GM23338 (cell line): ENCODE measurements around the gene ZBTB20. TPM values are rescaled to one million over a fixed set of nuclear protein-coding genes. Genes with fewer than 3 reads are reported as not detected.

Experiments
- ATAC-seq: fragments of 200-7000 bp; cut with Tn5 transposase; 3 replicates; pipeline ENCODE4 v1.9.1; 2020
- DNase-seq: peaks from one replicate; pipeline ENCODE4 v3.0.0-alpha.2; 2015; ENCODE audit warnings: low spot score
- H2AFZ ChIP-seq: fragments of 200-600 bp; sonication (generic); 2 replicates; pipeline ENCODE4 v1.8.0; 2016; ENCODE audit warnings: antibody characterized with exemption, mild to moderate bottlenecking, moderate library complexity
- H3F3A ChIP-seq: fragments of 200-600 bp; sonication (generic); replicated peaks from 2 replicates; pipeline ENCODE4 v1.8.0; 2017; ENCODE audit warnings: antibody characterized with exemption, mixed run types, low read depth
- H3K27ac ChIP-seq: fragments of 200-600 bp; sonication (generic); 2 replicates; pipeline ENCODE4 v1.6.1; 2016; ENCODE audit warnings: low read depth
- H3K27me3 ChIP-seq: fragments of 200-600 bp; sonication (generic); 2 replicates; pipeline ENCODE4 v1.8.0; 2016; ENCODE audit warnings: mild to moderate bottlenecking, mixed run types, moderate library complexity; ENCODE audit not compliant: insufficient read depth
- H3K36me3 ChIP-seq: fragments of 200-600 bp; sonication (generic); 2 replicates; pipeline ENCODE4 v1.8.0; 2016; ENCODE audit warnings: mild to moderate bottlenecking; ENCODE audit not compliant: insufficient read depth
- H3K4me1 ChIP-seq: fragments of 200-600 bp; sonication (generic); 2 replicates; pipeline ENCODE4 v1.8.0; 2016; ENCODE audit warnings: mild to moderate bottlenecking, moderate library complexity; ENCODE audit not compliant: insufficient read depth
- H3K4me2 ChIP-seq: fragments of 200-600 bp; sonication (generic); 2 replicates; pipeline ENCODE4 v1.7.1; 2017; ENCODE audit warnings: mixed run types
- H3K4me3 ChIP-seq: fragments of 200-600 bp; sonication (generic); 2 replicates; pipeline ENCODE4 v1.6.1; 2016; ENCODE audit warnings: mixed run types
- H3K79me2 ChIP-seq: fragments of 200-600 bp; sonication (generic); replicated peaks from 2 replicates; pipeline ENCODE4 v1.8.0; 2017; ENCODE audit warnings: mild to moderate bottlenecking; ENCODE audit not compliant: insufficient read depth
- H3K9me2 ChIP-seq: fragments of 200-600 bp; sonication (generic); 2 replicates; pipeline ENCODE4 v1.8.0; 2017; ENCODE audit not compliant: insufficient read depth
- H4K20me1 ChIP-seq: fragments of 200-600 bp; sonication (generic); replicated peaks from 2 replicates; pipeline ENCODE4 v1.8.0; 2017; ENCODE audit warnings: mild to moderate bottlenecking; ENCODE audit not compliant: insufficient read depth
- H3K27ac Mint-ChIP-seq: 2 replicates; pipeline ENCODE4 v1.8.0; 2020; ENCODE audit warnings: inconsistent platforms, mild to moderate bottlenecking, moderate library complexity, mixed read lengths
- H3K27me3 Mint-ChIP-seq: 3 replicates; pipeline ENCODE4 v1.8.0; 2022; ENCODE audit warnings: low read depth, mild to moderate bottlenecking, moderate library complexity, mixed read lengths, inconsistent platforms; ENCODE audit not compliant: insufficient read depth, poor library complexity
- H3K36me3 Mint-ChIP-seq: 3 replicates; pipeline ENCODE4 v1.8.0; 2021; ENCODE audit warnings: low read depth, mild to moderate bottlenecking, inconsistent platforms, moderate library complexity, mixed read lengths
- H3K4me1 Mint-ChIP-seq: 3 replicates; pipeline ENCODE4 v1.8.0; 2020; ENCODE audit warnings: mild to moderate bottlenecking, inconsistent platforms, mixed read lengths
- H3K4me3 Mint-ChIP-seq: 3 replicates; pipeline ENCODE4 v1.8.0; 2021; ENCODE audit warnings: moderate library complexity, mild to moderate bottlenecking, inconsistent platforms, mixed read lengths
- H3K9me3 Mint-ChIP-seq: 3 replicates; pipeline ENCODE4 v1.8.0; 2020; ENCODE audit warnings: moderate library complexity, mild to moderate bottlenecking, inconsistent platforms, mixed read lengths
- CREB1 ChIP-seq: fragments of 250-450 bp; sonication (Bioruptor Pico); IDR thresholded peaks from 2 replicates; pipeline ENCODE4 v1.5.0; 2020; ENCODE audit warnings: low read depth, mild to moderate bottlenecking, moderate library complexity
- CTCF ChIP-seq, 2 experiments: fragments of 200-600 bp in 1 of 2; sonication (generic) in 1 of 2; conservative IDR thresholded peaks; 2 replicates each; pipeline versions ENCODE4 v1.5.1 to v1.6.1; 2016 to 2017; ENCODE audit warnings: antibody characterized with exemption in 2 of 2, low read depth in 2 of 2, mild to moderate bottlenecking in 2 of 2, moderate library complexity in 1 of 2
- ETS1 ChIP-seq: IDR thresholded peaks from 2 replicates; pipeline ENCODE4 v1.6.1; 2016; ENCODE audit warnings: antibody characterized with exemption
- EZH2 ChIP-seq: fragments of 200-600 bp; sonication (generic); IDR thresholded peaks from one replicate; pipeline ENCODE4 v1.8.0; 2017; ENCODE audit warnings: antibody characterized with exemption, mild to moderate bottlenecking, low read depth; ENCODE audit not compliant: unreplicated experiment
- EZH2phosphoT487 ChIP-seq: fragments of 200-600 bp; sonication (generic); IDR thresholded peaks from one replicate; pipeline ENCODE4 v1.8.1; 2018; ENCODE audit warnings: antibody characterized with exemption; ENCODE audit not compliant: unreplicated experiment
- JUNB ChIP-seq: IDR thresholded peaks from one replicate; pipeline ENCODE4 v1.6.1; 2016; ENCODE audit warnings: antibody characterized with exemption; ENCODE audit not compliant: unreplicated experiment
- NANOG ChIP-seq: IDR thresholded peaks from 2 replicates; pipeline ENCODE4 v1.6.1; 2016; ENCODE audit warnings: antibody characterized with exemption, borderline replicate concordance
- POLR2AphosphoS5 ChIP-seq: IDR thresholded peaks from 2 replicates; pipeline ENCODE4 v1.6.1; 2016; ENCODE audit warnings: antibody characterized with exemption, low read depth
- REST ChIP-seq: IDR thresholded peaks from one replicate; pipeline ENCODE4 v1.6.1; 2018; ENCODE audit warnings: antibody characterized with exemption; ENCODE audit not compliant: unreplicated experiment
- STAT1 ChIP-seq: IDR thresholded peaks from one replicate; pipeline ENCODE4 v1.6.1; 2016; ENCODE audit warnings: antibody characterized with exemption; ENCODE audit not compliant: unreplicated experiment
- ZNF114 ChIP-seq: fragments of 250-450 bp; sonication (Bioruptor Pico); IDR thresholded peaks from 2 replicates; pipeline ENCODE4 v1.5.0; 2020; ENCODE audit warnings: mild to moderate bottlenecking, moderate library complexity
- ZNF331 ChIP-seq: fragments of 250-450 bp; sonication (Bioruptor Pico); IDR thresholded peaks from 2 replicates; pipeline ENCODE4 v1.5.0; 2020; ENCODE audit warnings: low read depth, mild to moderate bottlenecking, moderate library complexity
- ZNF462 ChIP-seq: fragments of 250-450 bp; sonication (Bioruptor Pico); IDR thresholded peaks from 2 replicates; pipeline ENCODE4 v1.5.0; 2020; ENCODE audit warnings: mild to moderate bottlenecking, moderate library complexity
- polyA plus RNA-seq: library from polyadenylated mRNA; unstranded; fragments of >200 nt; fragmentation: Nextera tagmentation; extraction: Ambion mirVana; gene quantifications from 2 replicates; pipeline ENCODE4 v1.2.1, GENCODE V29; 2016
- total RNA-seq: library from RNA; depleted of rRNA; stranded (reverse); fragments of >200 nt; shearing (Covaris generic); gene quantifications from 2 replicates; pipeline ENCODE4 v1.2.3, GENCODE V29; 2014

ZBTB20 gene
- total and polyA plus RNA-seq, 2 experiments from 2014 or later, result 2.0 to 3.3 TPM

- no peak for TF ChIP-seq NANOG
- TF ChIP-seq POLR2AphosphoS5, result no peak
- no peak for TF ChIP-seq ZNF462 (CRISPR knock-in tag)
- no peak for TF ChIP-seq CTCF (conservative IDR thresholded peaks at IDR 0.05; ENCODE audit: low read depth in 2 of 2)
- TF ChIP-seq EZH2, result no peak
- TF ChIP-seq CREB1, result no peak
- TF ChIP-seq ETS1, result no peak
- no peak for TF ChIP-seq REST
- no peak for TF ChIP-seq ZNF331 (CRISPR knock-in tag)
- no peak for TF ChIP-seq STAT1
- TF ChIP-seq JUNB, result no peak
- no peak for TF ChIP-seq EZH2phosphoT487
- TF ChIP-seq ZNF114 (CRISPR knock-in tag), result no peak
These were observed 279.1 kb downstream of the ZBTB20 start for GRCh38 chr3:114867835-114868503.

More at GRCh38 chr3:114867835-114868503, 279.1 kb downstream of the ZBTB20 start:
- no peaks in the 10 kb centered on the region for H3K79me2 ChIP-seq
- no peak overlapping the region for H3K4me2 ChIP-seq
- H3K27ac Mint-ChIP-seq, result no peak overlapping the region
- no peak overlapping the region for H3K4me3 Mint-ChIP-seq
- no peak overlapping the region for H2AFZ ChIP-seq
- no peak for DNase-seq
- H3K9me2 ChIP-seq, result no peaks in the 10 kb centered on the region
- H3K9me3 Mint-ChIP-seq, result no peaks in the 10 kb centered on the region
- peaks cover 15% of the 10 kb centered on the region; the same call in 2 of the 3 replicates for H3K4me1 Mint-ChIP-seq
- no peaks in the 10 kb centered on the region for H3K36me3 Mint-ChIP-seq
- no peaks in the 10 kb centered on the region for H3F3A ChIP-seq
- H4K20me1 ChIP-seq, result no peaks in the 10 kb centered on the region
- H3K36me3 ChIP-seq, result no peaks in the 10 kb centered on the region
- H3K4me3 ChIP-seq, result no peak overlapping the region
- no peak for ATAC-seq
- H3K27me3 Mint-ChIP-seq, result peaks cover 2% of the 10 kb centered on the region
- H3K4me1 ChIP-seq, result no peaks in the 10 kb centered on the region
- H3K27me3 ChIP-seq, result no peaks in the 10 kb centered on the region
- no peak overlapping the region for H3K27ac ChIP-seq
